GM12891 (cell line): ENCODE results near the gene BRCA2.

Source experiments
- POLR2A ChIP-seq: IDR thresholded peaks from 2 replicates; pipeline ENCODE4 v1.6.1; 2011; ENCODE audit warnings: low read depth, low read length, control low read depth
- POLR2AphosphoS5 ChIP-seq: IDR thresholded peaks from 2 replicates; pipeline ENCODE4 v1.6.1; 2011; ENCODE audit warnings: low read depth, low read length, control low read depth

GRCh38 chr13:32334671-32335070 lies 19.4 kb downstream of the BRCA2 start:
- TF ChIP-seq POLR2A: no peak
- TF ChIP-seq POLR2AphosphoS5: no peak
